ENCODE results near the gene DYNC2LI1.

DNA sequence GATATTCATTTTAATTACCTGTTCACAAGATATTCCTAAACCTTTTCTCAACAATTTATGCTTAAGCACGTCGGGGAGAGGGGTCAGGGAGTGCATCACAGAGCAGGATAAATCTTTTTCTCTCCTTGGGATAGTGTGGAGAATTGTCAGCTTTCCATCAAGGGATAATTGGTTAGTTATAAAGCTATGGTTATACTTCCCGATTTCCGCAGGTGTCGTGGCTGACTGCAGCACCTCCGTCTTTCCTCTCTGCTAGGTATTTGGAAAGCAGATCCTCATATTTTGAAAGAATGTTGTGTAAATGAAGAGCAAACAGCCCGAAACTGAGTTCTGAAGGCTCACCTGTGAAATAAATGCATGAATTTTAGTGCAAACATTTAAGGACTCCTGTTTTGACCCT is 778 bp downstream of the DYNC2LI1 start:
- TF ChIP-seq, protein P1, sequence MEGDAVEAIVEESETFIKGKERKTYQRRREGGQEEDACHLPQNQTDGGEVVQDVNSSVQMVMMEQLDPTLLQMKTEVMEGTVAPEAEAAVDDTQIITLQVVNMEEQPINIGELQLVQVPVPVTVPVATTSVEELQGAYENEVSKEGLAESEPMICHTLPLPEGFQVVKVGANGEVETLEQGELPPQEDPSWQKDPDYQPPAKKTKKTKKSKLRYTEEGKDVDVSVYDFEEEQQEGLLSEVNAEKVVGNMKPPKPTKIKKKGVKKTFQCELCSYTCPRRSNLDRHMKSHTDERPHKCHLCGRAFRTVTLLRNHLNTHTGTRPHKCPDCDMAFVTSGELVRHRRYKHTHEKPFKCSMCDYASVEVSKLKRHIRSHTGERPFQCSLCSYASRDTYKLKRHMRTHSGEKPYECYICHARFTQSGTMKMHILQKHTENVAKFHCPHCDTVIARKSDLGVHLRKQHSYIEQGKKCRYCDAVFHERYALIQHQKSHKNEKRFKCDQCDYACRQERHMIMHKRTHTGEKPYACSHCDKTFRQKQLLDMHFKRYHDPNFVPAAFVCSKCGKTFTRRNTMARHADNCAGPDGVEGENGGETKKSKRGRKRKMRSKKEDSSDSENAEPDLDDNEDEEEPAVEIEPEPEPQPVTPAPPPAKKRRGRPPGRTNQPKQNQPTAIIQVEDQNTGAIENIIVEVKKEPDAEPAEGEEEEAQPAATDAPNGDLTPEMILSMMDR (conservative IDR thresholded peaks at IDR 0.05; ENCODE audit: low read length): no peak
- no peak for TF ChIP-seq EZH2phosphoT487 (IDR thresholded peaks at IDR 0.05; ENCODE audit: borderline replicate concordance, low read depth, low read length)

All from OCI-LY7 (cell line).